HG03457 (cell line): ENCODE measurements around the gene RPS6KA4.

Source experiments
- ATAC-seq: cut with Tn5 transposase; IDR thresholded peaks from one replicate; pipeline ENCODE4 v1.9.1; 2021; ENCODE audit warnings: moderate number of reproducible peaks; ENCODE audit not compliant: unreplicated experiment

RPS6KA4 gene

DNA sequence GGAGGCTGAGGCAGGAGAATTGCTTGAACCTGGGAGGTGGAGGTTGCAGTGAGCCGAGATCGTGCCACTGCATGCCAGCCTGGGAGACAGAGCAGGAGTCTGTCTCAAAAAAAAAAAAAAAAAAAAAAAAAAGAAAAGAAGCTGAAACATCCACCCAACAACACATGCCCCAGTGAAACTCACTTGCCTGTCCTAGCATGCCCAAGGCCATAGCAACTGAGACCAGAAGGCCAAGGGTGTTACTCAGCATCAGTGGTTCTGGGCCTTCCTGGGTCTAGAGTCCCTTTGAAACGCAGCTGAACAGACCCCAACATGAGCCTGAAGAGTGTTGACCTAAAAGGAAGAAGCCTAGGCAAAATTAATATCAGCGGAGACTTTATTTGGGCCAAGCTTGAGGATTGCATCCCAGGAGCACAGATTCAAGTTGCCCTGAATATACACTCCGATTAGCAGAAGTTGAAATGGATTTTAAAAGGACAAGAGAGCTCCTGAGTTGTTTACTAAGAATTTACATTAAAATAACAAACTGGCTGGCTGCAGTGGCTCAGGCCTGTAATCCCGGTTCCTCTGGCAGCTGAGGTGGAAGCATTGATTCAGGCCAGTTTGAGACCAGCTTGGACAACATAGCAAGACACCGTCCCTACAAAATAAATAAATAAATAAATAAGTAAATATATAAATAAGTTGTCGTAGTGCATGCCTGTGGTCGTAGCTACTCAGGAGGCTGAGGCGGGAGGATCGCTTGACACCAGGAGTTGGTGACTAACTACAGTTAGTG is 34.1 kb upstream of the RPS6KA4 start:
- no peak for ATAC-seq

DNA sequence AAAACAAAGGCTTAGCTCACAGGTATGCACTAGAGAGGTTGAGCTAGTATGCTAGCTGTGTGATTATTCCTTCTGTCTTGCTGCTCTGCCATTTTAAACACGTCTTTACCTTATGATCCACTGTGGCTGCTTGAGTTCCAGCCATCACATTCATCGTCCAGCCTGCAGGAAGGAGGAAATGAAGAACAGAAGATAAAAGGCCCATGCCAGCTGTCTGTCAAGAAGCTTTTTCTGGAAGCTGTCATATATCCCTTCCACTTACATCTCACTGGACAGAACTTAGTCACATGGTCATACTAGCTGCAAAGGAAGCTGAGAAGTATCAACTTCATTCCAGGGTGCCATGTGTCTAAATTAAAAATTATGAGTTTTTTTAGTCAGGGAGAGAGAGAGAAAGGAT is 31.6 kb upstream of the RPS6KA4 start:
- ATAC-seq, result no peak

DNA sequence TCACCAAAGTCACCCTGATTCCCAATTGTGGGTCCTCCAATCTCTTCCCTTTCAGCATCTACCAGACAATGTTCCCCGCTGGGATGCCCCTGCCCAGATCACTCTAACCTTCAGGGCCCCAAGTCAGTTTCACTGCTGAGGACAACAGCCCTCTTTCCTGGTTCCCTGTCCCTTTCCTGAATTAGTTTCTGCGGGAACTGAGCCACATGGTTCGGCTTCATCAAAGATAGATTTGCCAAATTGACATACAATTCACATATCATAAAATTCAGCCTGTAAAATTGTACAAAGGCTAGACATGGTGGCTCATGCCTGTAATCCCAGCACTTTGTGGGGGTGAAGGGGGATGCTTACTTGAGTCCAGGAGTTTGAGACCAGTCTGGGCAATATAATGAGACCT is 31.0 kb upstream of the RPS6KA4 start:
- ATAC-seq, result no peak

DNA sequence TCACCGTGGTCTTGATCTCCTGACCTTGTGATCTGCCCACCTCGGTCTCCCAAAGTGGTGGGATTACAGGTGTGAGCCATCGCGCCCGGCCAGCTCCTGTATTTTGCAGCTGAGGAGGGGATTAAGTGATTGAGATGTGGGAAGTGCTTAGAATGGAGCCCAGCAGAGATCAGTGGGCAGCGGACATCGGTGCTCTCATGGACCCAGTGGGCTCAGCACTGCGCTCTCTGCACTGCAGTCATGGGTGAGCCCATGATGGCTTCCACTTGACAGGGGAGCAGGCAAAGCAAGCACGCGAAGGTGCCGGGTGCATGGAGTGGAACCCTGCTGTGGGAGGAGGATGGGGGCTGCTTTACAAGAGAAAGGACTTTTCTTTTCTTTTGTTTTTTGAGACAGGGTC is 28.1 kb upstream of the RPS6KA4 start:
- no peak for ATAC-seq

DNA sequence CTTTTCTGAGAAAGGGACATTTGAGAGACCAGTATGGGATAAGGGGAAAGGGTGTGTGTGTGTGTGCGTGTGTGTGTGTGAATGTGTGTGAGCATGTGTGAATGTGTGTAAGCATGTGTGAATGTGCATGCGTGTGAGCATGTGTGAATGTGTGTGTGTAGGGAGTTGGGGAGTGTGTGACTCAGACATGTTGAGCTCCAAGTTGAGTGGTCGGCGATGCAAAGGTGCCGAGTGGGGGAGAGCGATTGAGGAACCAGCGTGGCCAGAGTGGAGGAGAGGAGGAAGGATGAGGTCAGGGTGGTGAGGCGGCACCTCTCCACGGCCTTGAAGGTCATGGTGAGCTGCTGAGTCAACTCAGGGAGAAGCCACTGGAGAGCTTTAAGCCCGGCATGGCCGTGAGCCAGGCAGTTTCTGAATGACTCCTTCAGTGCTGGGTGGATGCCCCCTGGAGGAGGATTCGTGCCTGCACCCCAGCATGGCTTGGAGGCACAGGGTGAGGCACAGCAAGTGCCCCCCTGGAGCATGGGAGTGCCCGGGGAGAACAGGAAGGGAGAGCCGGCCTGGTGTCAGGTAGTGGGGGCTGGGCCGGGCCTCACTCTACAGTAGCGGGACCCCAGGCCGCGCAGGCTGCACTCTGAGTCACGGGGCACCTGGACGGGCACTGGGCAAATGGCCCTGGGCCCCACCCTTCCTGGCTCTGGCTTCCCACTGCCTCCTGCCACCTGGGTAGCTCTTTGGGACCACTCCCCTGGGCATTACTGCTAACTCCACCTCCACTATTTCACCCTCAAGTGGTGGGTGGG is 27.2 kb upstream of the RPS6KA4 start:
- no peak for ATAC-seq

DNA sequence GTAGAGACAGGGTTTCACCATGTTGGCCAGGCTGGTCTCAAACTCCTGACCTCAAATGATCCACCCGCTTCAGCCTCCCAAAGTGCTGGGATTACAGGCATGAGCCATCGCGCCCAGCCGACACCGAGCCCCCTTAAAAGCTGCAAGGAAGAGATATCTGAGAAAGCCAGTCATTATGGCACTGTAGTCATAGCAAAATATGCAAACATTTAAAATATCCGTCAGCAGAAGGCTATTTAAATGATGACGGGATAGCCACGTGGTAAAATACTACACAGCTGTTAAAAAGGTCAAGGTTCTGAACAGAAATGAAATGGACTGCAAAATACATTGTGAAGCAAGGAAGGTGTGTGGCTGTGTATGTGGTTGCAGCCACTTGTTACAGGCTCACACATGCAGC is 25.4 kb upstream of the RPS6KA4 start:
- ATAC-seq, result no peak

DNA sequence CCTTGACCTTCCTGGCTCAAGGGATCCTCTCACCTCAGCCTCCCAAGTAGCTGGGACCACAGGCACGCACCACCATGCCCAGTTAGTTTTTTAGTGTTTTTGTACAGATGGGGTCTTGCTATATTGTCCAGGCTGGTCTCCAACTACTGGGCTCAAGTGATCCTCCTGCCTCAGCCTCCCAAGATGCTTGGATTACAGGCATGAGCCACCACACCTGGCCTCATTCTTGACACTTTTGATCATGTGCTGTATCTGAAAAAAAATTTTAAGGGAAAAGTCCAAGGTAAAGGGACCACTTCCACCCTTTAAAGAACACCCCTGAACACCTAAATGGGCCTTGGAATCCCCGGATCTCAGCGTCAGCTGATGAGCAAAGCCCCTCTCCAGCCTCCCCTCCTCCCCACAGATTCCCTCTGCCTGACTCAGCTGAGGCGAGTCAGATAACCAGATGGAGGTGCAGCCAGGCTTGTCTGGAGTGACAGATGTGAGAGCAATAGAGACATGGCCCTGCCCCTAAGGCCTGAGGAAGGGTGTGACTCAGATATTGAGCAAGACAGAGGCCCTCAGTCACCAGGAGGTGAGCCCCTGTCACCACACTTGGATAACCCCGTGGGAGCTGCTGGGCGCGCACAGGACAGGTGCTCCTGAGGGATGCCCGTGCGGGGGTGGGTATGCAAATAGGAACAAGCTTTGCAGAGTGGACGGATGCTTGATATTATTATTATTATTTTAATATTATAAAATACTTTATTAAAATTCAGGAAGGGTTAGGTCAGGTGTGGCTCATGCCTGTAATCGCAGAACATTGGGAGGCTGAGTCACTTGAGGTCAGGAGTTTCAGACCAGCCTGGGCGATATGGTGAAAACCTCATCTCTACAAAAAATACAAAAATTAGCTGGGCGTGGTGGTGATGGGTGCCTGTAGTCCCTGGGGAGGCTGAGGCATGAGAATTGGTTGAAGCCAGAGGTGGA is 23.9 kb upstream of the RPS6KA4 start:
- peak; percentile 52 for ATAC-seq

DNA sequence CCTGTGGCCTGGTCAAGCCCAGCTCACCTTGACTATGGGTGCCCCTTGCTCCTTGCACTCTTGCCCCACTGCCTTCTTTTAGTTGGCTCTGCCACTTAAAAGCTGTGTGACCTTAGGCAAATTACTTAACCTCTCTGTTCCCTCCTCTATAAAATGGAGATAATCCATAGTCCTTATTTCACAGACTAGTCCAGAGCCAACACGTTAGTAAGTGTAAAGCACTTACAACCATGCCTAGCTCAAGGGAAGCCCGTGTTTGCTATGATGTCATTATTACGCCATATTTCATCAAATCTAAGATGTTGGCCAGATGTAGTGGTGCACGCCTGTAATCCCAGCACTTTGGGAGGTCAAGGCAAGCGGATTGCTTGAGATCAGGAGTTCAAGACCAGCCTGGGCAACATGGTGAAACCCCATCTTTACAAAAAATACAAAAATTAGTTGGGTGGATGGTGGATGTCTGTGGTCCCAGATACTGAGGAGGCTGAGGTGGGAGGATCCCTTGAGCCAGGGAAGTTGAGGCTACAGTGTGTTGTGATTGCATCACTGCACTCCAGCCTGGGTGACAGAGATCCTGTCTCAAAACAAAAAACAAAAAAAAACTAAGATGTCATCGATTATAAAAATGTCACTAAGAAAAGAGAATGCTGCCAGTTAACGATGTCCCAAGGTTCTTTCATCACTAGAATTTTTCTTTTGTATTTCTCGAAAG is 21.3 kb upstream of the RPS6KA4 start:
- no peak for ATAC-seq

DNA sequence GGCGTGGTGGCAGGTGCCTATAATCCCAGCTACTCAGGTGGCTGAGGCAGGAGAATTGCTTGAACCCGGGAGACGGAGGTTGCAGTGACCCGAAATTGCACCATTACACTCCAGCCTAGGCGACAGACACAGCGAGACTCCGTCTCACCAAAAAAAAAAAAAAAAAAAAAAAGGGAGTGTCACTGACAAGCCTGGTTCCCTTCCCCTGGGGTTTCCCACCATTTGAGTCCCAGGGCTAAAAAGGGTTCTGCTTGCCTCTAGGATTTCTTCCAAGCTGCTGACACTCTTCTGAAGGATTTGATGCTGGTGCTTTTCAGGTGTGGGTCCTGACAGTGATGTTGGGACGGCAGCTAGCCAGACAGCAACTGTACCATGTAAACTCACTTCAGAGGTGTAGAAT is 20.2 kb upstream of the RPS6KA4 start:
- ATAC-seq, result no peak

DNA sequence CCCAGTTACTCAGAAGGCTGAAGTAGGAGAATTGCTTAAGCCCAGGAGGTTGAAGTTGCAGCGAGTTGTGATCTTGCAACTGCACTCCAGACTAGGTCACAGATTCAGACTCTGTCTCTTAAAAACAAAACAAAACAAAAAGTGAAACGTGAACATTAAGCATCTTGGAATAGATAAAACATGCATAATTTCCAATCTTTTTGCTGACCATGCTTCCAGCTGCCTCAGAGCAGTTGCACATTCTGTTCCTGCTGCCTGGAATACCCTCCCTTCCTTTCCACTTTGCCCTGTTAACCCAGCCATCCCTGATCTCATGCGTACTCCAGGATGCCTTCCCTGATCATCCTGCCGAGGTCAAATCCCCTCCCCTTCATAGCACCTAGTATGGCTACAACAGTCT is 19.7 kb upstream of the RPS6KA4 start:
- no peak for ATAC-seq

DNA sequence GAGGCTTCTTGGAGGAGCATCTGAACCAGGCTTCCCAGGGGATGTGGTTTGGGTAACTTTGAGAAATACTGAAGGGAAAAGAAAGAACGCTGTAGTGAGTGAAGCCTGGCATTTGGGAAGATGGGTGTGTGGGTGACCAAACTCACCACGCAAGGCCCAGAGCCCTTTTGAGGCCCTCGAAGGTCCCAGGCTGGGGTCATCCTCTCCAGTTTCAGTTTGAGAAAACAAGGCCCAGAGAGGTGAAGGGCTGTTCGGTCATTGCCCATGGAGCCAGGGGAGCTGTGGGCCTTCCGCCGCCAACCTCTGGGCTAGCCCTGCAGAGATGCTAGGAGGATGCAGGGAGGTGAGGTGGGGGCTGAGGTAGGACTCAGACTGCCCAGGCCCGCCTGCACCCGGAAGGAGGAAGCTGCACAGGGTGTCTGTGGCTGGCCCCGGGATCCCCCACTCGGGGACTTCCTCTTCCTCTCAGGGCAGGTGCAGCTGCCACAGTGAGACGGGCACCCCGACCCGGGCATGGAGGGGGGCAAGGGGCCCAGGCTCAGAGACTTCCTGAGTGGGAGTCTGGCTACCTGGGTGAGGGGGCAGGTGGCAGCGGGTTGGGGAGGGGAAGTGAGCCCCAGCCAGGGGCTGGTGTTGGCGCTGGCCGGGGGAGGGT is 19.1 kb upstream of the RPS6KA4 start, which contains the start of gene CCDC88B:
TSS of gene CCDC88B (plus strand) at position 451 of the 655 bp plus-strand sequence. CDS start at position 514, 63 bp downstream.
- ATAC-seq, result peak; percentile 31

DNA sequence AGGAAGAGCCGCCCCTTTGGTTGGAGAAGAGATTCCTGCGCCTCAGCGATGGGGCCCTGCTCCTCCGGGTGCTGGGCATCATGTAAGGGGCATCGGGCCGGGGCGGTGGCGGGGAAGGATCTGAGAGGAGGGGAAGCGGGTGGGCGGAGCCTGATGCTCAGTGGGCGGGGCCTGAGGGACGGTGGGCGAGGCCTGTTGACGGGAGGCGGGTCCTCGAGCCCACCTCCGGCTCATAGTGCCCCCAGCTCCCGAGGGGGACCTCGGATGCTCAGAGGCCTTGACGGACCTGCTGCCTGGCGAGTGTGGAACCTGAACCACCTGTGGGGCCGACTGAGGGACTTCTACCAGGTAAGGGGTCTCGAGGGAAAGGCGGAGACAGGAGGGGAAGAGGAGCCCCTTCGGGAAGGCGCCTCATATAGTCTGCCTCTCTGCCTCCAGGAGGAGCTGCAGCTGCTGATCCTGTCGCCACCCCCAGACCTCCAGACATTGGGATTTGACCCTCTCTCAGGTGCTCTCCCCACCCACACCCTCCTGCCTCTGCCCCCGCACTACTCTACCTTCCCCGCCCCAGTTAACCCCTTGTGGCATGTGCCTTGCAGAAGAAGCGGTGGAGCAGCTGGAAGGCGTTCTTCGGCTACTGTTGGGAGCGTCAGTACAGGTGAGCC is 18.2 kb upstream of the RPS6KA4 start:
- ATAC-seq, result no peak

DNA sequence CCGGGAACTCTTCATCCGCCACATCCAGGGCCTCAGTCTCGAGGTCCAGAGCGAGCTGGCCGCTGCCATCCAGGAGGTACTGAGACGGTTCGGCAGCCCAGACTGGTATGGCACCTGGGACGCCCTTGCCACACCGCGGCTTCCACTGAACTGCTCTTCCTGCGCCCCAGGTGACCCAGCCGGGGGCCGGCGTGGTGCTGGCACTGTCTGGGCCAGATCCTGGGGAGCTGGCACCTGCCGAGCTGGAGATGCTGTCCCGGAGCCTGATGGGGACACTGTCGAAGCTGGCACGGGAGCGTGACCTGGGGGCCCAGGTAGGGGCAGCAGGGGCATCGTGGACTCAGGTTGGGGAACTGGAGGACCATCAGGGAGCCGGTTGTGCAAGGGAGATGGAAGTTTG is 17.5 kb upstream of the RPS6KA4 start:
- no peak for ATAC-seq

DNA sequence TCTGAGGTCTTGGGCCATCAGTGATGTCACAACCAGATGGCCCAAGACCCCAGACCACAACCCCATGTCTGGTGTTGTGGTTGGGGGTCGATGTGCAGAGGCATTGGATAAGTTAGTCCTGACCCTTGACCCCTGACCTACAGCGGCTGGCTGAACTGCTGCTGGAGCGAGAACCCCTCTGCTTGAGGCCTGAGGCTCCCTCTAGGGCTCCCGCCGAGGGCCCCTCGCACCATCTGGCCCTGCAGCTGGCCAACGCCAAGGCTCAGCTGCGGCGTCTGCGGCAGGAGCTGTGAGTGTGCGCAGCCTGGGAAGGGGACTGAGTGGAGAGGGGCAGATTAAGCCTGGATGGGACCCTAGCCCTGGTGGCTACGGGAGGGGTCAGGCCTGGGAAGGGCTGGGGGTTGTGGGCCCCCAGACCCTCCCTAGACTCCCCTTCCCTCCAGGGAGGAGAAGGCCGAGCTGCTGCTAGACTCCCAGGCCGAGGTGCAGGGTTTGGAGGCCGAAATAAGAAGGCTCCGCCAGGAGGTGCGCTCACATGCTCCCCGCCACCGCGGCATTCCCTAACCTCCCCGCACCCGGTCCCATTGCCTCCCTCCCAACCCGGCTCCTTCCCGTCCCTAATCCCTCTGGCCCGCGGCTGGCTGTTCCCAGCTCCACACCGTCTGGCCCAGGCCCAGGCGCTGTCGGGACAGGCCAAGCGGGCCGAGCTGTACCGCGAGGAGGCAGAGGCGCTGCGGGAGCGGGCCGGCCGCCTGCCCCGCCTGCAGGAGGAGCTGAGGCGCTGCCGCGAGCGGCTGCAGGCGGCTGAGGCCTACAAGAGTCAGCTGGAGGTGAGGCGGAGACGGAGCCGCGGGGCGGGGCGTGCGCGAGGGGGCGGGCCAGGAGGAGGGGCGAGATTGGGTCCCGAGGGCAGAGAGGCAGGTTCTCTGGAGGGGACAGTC is 16.8 kb upstream of the RPS6KA4 start:
- ATAC-seq, result no peak

DNA sequence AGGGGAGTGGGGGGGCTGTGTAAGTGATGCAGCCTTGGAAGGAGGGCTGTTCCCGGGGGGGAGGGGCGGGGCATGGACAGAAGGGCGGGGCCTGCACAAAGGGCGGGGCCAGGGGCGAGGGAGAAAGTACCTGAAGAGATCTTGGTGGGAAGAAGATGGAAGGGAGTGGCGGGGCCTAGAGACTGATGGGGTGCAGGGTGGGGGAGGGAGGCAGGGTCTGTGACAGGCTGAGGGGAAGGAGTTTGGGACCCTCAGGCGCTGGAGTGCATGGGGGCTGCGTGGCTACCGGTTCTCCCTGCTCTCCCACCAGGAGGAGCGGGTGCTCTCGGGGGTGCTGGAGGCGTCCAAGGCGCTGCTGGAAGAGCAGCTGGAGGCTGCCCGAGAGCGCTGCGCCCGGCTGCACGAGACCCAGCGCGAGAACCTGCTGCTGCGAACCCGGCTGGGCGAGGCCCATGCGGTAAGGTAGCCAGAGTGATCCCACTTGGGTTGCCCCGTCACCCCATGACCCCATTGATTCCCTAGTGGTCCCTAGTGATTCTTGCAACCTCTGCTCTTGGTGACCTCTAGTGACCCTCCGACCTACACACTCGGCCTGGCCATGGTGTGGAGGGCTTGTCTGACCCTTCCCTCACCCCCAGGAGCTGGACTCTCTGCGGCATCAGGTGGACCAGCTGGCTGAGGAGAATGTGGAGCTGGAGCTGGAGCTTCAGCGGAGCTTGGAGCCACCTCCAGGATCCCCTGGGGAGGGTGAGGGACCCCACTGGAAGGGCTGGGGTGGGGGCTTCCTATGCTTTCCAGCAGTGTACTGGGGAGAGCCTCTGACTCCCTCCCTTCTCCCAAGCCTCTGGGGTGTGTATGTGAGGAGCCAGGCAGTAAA is 15.9 kb upstream of the RPS6KA4 start:
- no peak for ATAC-seq

DNA sequence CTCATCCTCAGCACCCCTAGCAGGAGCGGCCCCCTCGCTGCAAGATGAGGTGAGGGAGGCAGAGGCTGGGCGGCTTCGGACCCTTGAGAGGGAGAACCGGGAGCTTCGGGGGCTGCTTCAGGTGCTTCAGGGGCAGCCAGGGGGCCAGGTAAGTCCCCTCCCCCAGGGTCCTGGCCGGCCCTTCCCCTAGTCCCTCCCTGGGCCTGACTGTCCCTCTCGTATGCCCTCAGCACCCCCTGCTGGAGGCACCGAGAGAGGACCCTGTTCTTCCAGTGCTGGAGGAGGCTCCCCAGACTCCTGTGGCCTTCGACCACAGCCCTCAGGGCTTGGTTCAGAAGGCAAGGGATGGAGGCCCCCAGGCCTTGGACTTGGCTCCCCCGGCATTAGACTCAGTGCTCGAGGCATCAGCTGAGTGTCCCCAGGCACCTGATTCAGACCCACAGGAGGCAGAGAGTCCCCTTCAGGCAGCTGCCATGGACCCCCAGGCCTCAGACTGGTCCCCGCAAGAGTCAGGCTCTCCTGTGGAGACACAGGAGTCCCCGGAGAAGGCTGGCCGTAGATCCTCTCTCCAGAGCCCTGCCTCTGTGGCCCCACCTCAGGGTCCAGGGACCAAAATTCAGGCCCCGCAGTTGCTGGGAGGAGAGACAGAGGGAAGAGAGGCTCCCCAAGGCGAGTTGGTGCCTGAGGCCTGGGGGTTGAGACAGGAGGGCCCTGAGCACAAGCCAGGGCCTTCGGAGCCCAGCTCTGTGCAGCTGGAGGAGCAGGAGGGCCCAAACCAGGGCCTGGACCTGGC is 15.0 kb upstream of the RPS6KA4 start:
- no peak for ATAC-seq

DNA sequence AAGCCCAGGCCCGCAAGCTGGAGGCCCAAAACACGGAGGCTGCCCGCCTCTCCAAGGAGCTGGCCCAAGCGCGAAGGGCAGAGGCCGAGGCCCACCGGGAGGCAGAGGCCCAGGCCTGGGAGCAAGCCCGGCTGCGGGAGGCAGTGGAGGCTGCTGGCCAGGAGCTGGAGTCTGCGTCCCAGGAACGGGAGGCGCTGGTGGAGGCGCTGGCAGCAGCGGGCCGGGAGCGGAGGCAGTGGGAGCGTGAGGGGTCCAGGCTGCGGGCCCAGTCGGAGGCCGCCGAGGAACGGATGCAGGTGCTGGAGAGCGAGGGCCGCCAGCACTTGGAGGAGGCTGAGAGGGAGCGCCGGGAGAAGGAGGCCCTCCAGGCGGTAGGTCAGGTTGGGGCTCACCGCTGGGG is 14.2 kb upstream of the RPS6KA4 start:
- no peak for ATAC-seq
